Globus pallidus (tissue), 1 donor: ENCODE data around the gene TRIM31.

ENCODE experiments used
- DNase-seq: peaks from one replicate; pipeline ENCODE4 v3.0.0-alpha.2; 2015; ENCODE audit warnings: low spot score

TRIM31 gene

DNA sequence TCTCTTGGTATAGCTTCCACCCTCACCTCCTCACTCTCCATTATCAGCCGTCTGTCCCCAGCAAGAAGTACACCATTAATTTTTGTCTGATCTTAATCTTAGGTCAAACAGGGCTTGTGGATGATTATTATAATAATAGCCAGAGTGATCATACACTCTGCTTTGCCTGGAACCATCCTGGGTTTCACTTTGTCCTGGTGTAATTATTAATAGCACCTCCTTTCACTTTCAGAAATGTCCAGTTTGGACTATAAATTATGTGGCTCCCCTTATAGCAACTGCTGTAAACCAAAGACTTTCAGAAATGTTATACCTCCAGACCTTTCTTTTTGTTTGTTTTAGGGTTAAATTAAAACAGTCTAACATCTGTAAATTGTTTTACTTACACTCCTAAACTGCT is 951 bp upstream of the TRIM31 start:
- no peak for DNase-seq

DNA sequence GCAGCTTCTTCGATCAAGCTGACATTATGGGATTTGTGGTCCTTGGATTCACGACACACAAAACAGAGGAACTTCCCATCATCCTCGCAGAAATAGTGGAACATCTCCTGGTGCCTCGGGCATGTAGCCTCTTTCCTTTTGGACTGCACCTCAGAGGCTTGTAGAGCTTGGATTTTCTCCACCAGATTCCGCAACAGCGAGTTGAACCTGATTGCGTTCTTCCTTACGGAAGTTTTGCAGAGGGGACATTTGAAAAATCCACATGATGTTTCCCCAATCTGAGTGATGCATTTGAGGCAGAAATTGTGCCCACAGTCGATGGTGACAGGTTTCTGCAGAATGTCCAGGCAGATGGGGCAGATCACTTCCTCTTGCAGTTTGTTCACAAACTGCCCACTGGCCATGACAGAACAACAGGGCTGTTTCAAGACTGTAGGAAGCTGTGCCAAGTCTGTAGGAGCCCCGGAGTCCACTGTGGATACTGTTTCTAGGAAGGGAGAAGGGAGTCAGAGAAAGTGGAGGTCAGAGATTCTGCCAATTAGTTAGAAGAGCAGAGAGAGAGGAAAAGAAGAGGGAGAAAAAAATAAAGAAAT is 392 bp downstream of the TRIM31 start:
- DNase-seq, result no peak

DNA sequence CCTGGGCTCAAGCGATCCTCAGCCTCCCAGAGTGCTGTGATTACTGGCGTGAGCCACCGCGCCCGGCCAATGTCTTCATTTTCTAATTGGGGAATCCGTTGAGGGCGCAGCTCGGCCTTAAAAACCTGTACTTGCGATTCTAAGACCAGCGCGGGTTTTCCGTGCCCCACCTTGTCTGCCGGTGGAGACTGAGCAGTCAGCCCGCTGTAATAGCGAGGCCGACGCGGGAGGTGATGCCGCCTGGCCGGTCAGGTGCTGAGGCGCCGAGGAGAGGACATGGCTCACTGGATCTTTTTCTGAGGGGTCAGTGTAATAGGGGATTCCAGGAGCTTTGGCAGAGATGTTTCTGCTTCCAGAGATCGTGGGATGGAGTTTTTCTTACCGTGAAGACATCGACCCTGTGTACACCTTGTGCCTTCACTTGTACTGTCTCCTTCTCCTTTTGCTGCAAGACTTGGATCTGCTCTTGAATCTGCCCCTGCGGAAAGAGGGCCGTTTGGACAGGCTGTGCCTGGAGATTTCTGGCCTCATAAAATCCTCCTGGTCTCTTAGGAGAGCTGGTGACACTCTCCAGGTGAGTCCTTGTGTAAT is 1.5 kb downstream of the TRIM31 start:
- no peak for DNase-seq

DNA sequence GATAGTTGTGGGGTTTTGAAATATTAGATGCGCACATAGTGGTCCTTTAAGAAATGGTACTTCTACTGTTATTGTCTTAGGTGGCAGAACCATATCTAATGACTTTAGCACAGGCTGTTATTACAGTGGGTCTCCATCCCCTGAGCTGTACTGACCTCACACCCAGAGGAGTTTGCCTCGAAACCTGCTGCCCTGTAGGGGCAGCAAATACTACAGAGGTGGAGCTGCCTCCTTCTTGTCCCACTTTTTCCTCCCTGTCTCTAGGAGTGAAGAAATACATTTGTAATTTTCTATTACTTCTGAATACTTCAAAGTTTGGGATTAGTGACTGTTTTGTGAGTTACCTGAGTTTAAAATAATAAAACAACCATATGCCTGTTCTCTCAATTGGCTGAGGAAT is 8.2 kb downstream of the TRIM31 start:
- no peak for DNase-seq

DNA sequence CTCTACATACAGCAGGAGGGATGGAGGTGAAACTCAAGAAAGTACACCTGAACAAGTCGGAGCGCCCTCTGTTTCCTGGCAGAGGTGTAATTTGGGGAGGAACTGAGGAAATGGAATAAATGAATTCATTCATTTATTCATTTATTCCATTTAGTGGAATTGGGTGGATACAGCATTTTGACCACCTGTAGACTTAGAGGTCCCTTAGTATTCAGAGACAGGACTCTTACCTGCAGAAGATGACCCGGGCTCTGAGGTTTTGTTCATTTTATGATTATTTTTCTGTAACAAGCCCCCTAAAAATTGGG is 9.1 kb downstream of the TRIM31 start:
- DNase-seq, result no peak

DNA sequence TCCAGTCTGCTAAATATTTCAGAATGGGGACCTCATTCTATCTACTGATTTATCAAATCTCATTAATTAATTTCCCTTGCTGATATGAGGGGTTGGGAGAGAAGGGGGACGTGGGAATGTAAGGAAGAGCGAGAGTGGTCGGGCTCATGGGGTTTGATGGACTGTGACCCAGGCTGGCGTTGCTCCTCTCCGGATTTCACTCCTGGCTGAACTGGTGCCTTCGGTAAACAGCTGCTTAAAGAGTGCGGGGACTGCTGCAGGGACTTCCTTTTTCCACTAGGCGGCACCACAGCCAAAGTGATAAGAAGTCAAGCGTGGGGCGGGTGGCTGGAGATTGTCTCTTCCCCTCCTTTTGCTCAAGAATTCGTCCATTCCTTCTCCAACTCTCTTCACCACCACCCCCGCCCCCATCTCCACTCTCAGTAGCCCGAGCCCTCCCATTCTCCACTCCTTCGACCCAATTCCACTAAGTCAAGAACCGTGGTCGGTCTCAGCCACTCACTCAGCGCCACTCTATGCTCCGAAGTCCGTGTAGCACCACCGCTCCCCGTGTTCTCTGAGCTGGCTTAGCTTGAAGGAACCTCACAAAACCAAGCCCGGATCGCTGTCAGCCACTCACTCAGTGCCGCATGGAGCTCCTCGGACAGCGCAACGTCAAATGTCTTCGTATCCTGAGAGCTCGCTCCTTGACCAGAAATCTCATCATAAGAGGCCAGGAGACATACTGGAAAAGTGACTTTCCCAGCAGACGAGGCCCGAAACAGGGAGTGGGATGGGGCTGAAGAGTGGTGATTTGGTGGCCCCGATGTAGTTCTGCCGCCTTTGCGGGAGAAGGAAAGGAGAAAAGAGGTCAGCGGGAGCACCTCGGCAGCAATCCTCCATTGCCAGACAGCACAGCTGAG is 9.7 kb downstream of the TRIM31 start:
- DNase-seq, result peak; percentile 88

DNA sequence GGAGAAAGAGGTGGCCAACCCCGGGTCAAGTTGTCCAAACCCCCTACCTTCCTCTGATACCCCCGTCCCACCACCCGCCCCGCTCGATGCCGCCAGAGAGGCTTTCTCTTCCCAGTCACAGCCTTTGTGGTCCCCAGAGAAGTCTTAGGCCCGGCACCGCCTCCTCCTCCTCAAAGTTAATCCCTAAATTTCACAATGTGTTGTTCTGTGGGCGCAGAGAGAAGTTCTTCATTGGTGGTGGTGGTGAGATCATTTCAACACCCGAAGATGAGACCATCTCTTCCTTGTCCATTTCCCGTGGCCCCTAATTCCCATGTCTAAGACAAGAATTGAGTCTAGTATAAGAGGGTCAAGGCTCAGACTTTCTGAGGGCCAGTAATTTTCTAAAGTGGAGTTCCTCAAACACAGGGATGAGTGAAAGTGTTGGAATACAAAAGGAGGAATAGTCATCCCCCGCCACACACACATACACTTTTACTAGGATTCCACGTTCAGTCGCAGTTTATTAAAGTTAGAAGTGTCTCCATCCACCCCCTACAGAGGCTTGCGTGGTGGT is 10.4 kb downstream of the TRIM31 start:
- no peak for DNase-seq

DNA sequence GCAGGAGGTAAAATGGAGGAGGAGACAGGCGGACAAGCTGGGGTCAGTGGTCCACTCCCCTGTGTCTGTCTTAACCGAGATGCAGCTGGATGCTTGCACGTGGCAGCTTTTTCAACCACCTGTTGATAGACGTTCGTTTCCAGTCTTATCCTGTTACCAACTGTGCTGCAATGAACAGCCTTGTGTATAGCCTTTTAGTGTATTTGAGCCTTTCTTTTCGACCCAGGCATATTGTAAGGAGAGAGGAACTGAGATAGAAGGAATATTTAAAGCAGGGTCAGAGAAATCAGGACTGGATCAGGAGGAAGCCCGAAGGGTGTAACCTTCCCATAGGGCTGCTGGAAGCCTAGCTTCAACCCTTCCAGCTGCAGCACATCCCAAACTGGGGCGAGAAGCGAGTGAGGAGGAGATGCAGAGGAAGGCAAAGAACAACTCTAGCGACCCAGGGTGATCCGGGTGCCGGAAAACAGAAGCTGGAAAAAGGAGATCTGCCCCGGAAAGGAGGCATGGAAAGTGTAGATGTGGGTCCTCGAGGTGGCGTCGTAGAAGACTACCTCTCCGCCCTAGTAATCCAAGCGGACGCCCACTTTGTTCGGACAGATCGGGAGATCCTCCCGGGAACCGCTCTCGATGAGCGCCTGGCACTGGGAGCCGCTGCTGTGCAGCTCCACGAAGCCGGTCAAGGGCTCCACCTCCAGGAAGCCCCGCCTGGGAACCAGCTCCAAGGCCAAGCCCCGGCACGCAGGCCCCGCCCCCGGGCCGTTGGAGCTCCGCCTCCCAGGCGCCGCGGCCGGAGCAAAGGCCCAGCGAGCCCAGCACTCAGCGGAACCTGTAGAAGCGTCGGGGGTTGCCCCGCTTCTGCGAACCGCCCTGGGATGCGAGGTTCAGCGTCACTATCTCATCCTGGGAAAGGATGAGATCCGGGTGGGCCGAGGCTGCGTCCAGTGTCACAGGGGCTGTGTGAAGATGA is 11.2 kb downstream of the TRIM31 start:
- peak; percentile 88 for DNase-seq

DNA sequence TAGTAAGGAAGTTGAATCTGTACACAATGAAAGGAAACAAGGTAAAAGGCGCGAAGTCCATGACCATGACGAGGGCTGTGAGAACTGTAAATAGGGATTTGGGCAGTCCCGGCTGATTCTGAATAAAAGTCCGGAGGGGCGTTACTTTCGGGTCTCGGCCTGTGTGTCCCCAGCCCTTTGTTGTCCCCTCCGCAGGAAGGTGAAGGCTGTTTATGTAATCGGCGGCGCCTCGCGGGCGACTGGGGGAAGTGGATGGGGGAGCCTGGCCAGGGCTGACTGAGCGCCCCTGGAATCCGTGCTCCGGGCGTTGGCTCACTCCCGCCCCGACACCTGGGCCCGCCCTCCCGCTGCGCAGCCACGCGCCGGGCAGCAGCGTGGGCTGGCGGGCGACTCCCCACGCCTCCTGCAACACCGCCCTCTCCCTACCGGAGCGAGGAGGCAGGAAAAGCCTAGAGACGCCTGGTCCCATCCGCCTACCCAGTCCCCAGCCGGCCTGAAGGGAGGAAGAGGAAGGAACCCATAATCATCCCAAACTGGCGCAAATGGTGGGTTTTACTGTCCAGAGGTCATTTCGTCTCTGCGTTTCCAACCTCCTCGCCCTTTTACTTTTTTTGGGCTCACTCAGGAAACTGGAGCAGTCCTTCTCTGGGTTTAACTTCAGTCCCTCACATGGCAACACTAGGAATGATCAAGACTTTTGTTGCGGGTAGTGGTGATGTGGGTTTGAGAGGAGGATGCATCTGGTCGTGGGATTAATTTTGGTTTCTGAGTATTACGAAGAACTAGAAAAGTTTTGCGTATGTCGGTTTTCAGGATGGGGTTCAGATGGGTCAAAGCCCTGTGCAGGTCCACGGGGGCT is 12.1 kb downstream of the TRIM31 start:
- DNase-seq, result no peak

DNA sequence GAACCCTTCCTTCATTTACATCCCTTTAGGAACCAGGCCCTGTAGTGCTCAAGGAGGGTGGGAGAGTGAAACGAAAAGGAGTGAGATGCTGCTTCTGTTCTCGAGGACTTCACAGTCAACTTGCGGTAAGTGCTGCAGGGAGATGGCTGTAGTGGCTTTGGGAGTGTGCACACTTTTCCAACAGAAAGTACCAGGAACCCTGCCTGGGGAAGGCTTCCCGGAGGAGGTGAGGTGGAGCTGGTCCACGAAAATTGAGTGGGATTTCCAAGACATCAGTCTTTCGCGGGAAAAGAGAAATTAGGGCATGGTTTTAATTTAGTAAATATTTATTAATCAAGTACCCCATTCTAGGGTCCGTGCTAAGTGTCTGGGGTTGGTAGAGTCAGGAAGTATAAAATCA is 12.7 kb downstream of the TRIM31 start:
- DNase-seq, result no peak

DNA sequence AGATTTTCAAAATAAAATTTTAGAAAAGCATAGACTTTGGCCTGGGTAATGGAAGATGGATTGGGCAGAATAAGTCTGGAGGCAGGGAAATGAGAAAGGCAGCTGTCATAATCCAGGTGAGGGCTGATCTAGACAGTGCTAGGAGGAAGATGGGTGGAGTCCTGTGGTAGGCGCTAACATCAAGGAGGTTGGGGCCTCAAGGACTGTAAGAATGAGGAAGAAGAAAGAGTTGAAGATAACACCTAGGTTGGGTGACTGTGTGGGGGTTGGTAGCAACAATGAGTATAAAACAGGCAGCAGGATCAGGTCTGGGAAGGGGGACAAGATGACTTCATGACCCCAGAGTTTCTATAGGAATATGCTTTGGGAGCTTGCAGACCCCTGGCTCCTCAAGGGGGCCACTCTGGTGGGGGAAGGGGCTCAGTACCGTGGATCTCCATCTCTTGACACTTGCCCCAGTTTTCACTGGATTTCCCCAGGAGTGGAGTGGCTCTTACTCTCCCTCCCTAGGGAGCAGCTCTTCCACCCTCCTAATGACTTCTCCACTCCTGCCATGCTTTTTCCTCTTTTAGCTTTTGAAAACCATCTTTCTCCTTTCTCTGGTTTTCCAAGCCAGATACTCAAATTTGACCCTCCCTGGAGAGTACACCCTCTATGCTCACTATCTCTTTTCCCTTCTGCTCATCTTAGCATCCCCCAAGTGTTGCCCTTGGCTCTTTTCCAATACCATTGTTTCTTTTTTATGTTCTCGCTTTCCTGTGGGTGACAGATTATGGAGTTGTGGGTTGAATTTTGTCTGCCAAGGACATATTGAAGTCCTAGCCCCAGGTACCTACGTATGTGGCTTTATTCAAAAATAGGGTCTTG is 14.8 kb downstream of the TRIM31 start:
- no peak for DNase-seq

DNA sequence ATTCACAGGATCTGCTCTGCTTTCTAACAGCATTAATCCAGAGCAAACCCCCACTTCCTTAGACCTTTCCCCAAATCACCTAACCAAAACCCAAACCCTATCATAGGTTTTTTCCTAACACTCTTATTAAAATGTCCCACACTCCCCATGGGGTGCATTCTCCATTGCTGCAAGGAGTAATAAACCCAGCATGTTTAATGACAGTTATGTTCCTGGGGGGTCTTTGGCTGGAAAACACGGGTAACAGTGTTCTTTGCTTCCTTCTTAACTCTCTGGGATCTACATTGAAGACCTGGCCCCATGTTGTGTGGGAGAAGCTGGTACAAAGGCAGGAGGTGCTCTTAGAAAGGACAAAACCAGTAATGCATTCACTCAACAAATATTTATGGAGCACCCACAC is 16.1 kb downstream of the TRIM31 start:
- DNase-seq, result no peak

DNA sequence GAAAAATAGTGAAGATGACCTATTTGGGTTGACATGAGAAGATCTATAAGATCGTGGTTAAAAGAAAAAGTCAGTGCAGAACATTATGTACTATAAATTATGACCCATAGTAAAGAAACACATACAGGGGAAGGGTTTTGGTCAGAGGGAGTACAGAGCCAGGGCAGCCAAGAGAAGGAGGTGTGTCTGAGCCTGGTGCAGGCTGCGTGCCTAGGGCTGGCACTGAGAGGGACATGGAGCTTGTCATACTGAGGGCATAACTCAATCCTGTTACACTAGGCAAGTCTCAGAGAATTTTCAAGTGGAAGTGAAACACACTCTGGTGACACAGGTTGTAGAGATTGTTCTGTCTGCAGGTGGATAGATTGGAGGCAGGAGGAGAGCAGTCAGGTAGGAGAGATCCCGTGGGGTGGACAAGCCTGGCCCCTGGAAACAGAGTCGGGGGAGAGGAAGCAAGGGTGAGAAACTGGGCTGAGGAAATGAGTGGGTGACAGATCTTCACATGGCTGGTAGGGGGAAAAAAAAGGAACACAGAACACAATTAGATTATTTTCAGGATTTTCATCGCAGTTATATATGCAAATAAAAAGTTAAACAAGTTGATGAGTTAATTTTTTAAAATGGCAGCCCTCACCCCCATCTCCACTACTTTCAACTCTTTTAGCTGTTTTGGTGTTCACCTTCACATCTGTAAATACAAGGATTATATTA is 18.8 kb downstream of the TRIM31 start:
- no peak for DNase-seq

DNA sequence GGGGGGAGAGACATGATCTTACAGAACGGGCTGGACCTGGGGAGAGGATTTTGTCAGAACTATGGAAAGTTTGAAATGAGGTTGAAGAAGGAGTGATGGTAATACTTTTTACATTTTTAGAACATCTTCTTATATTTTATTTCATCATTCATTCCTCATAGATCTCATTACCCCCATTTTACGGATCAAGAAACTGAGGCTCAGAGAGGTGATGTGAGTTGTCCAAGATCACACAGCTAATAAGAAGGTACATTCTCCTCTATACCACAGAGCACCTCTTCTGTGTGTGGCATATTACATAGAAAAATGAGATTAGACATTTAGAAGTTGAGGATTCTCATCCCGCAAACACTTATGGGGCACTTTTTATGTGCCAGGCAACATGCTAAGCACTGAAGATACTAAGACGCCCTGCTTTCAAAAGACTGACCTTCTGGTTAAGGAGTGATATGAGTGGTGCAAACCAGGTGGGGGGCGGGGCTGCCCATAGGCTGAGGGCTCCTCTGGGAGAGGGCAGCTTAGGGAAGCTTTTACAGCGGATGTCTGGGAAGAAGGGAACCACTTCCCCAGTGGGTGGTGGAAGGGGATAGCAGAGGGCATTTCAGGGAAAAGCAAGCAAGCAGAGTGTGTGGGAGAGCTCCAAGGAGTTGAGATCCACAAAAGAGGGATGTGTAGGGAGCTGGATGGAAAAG is 19.9 kb downstream of the TRIM31 start:
- DNase-seq, result no peak

DNA sequence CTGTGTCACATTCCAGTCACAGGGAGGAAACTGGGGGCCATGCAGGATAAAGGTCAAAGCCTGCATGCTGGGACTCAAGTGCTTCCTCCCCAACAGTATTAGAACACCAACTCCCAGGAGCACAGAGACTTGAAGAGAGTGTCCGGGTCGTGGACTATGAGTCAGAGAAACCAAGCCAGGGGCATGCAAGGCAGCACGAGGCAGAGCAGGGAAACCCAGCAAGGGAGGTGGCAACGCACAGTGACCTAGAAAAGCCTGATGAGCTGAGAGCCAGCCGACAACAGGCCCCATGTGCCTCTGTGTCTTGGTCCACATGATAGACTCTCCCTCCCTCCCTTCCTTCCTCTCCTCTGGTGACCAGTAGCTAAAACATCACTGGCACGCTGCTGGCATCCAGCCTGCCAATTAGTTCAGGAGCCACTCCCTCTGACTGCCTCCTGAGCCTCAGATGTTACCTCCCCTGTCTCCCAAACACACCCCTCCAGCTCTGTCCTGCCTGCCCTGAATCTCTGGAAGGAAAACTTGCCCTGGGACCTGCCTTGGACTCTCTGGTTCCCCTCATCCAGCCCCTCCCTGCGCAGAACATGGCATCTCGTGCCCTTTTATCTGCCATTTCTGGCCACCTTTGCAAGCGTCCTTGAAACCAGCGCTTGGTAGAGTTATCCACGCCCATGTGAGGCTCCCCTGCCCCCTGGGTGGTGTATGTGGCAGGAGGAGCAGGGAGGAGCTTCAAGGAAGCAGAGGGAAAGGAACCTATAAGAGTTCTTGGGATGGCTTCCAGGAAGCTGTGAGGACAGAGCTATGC is 21.1 kb downstream of the TRIM31 start:
- DNase-seq, result no peak

DNA sequence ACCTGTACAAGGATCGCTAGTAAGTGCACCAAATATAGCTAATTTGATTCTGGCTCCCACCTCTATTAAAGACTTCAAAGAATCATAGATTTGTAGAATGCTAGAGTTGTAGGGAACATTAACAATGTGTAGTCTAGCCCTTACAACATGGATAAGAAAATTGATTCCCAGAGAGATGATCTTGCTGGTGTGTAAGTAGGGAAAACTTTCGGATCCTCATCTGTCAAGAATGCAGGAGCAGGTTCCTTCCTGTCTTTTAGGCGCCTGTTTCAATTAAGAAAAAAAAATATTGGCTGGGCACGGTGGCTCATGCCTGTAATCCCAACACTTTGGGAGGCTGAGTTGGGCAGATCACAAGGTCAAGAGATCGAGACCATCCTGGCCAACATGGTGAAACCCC is 25.0 kb downstream of the TRIM31 start:
- no peak for DNase-seq

DNA sequence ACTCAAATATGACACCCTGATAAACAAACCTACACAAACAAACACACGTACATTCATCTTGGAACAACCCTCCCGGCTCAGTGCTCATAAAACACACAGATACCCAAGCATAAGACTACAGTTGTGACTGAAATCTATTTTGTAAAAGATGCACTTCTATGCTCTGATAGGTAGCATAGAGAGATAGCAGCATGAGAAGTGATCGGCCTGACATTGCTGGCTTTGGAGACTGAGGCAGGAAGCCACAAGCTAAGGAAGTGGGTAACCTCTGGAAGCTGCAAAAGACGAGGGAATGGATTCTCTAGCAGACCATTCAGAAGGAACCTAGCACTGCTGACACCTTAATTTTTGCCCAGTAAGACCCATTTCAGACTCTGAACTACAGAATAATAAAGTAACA is 35.7 kb downstream of the TRIM31 start:
- no peak for DNase-seq
